GM23338 (cell line): ENCODE data around the gene MYT1. TPM values are rescaled to one million over a fixed set of nuclear protein-coding genes. Genes with fewer than 3 reads are reported as not detected.

Experiments
- ATAC-seq: fragments of 200-7000 bp; cut with Tn5 transposase; 3 replicates; pipeline ENCODE4 v1.9.1; 2020
- DNase-seq: peaks from one replicate; pipeline ENCODE4 v3.0.0-alpha.2; 2015; ENCODE audit warnings: low spot score
- H2AFZ ChIP-seq: fragments of 200-600 bp; sonication (generic); 2 replicates; pipeline ENCODE4 v1.8.0; 2016; ENCODE audit warnings: antibody characterized with exemption, mild to moderate bottlenecking, moderate library complexity
- H3F3A ChIP-seq: fragments of 200-600 bp; sonication (generic); replicated peaks from 2 replicates; pipeline ENCODE4 v1.8.0; 2017; ENCODE audit warnings: antibody characterized with exemption, mixed run types, low read depth
- H3K27ac ChIP-seq: fragments of 200-600 bp; sonication (generic); 2 replicates; pipeline ENCODE4 v1.6.1; 2016; ENCODE audit warnings: low read depth
- H3K27me3 ChIP-seq: fragments of 200-600 bp; sonication (generic); 2 replicates; pipeline ENCODE4 v1.8.0; 2016; ENCODE audit warnings: mild to moderate bottlenecking, mixed run types, moderate library complexity; ENCODE audit not compliant: insufficient read depth
- H3K36me3 ChIP-seq: fragments of 200-600 bp; sonication (generic); 2 replicates; pipeline ENCODE4 v1.8.0; 2016; ENCODE audit warnings: mild to moderate bottlenecking; ENCODE audit not compliant: insufficient read depth
- H3K4me1 ChIP-seq: fragments of 200-600 bp; sonication (generic); 2 replicates; pipeline ENCODE4 v1.8.0; 2016; ENCODE audit warnings: mild to moderate bottlenecking, moderate library complexity; ENCODE audit not compliant: insufficient read depth
- H3K4me2 ChIP-seq: fragments of 200-600 bp; sonication (generic); 2 replicates; pipeline ENCODE4 v1.7.1; 2017; ENCODE audit warnings: mixed run types
- H3K4me3 ChIP-seq: fragments of 200-600 bp; sonication (generic); 2 replicates; pipeline ENCODE4 v1.6.1; 2016; ENCODE audit warnings: mixed run types
- H3K79me2 ChIP-seq: fragments of 200-600 bp; sonication (generic); replicated peaks from 2 replicates; pipeline ENCODE4 v1.8.0; 2017; ENCODE audit warnings: mild to moderate bottlenecking; ENCODE audit not compliant: insufficient read depth
- H3K9me2 ChIP-seq: fragments of 200-600 bp; sonication (generic); 2 replicates; pipeline ENCODE4 v1.8.0; 2017; ENCODE audit not compliant: insufficient read depth
- H4K20me1 ChIP-seq: fragments of 200-600 bp; sonication (generic); replicated peaks from 2 replicates; pipeline ENCODE4 v1.8.0; 2017; ENCODE audit warnings: mild to moderate bottlenecking; ENCODE audit not compliant: insufficient read depth
- H3K27ac Mint-ChIP-seq: 2 replicates; pipeline ENCODE4 v1.8.0; 2020; ENCODE audit warnings: inconsistent platforms, mild to moderate bottlenecking, moderate library complexity, mixed read lengths
- H3K27me3 Mint-ChIP-seq: 3 replicates; pipeline ENCODE4 v1.8.0; 2022; ENCODE audit warnings: low read depth, mild to moderate bottlenecking, moderate library complexity, mixed read lengths, inconsistent platforms; ENCODE audit not compliant: insufficient read depth, poor library complexity
- H3K36me3 Mint-ChIP-seq: 3 replicates; pipeline ENCODE4 v1.8.0; 2021; ENCODE audit warnings: low read depth, mild to moderate bottlenecking, inconsistent platforms, moderate library complexity, mixed read lengths
- H3K4me1 Mint-ChIP-seq: 3 replicates; pipeline ENCODE4 v1.8.0; 2020; ENCODE audit warnings: mild to moderate bottlenecking, inconsistent platforms, mixed read lengths
- H3K4me3 Mint-ChIP-seq: 3 replicates; pipeline ENCODE4 v1.8.0; 2021; ENCODE audit warnings: moderate library complexity, mild to moderate bottlenecking, inconsistent platforms, mixed read lengths
- H3K9me3 Mint-ChIP-seq: 3 replicates; pipeline ENCODE4 v1.8.0; 2020; ENCODE audit warnings: moderate library complexity, mild to moderate bottlenecking, inconsistent platforms, mixed read lengths
- EZH2 ChIP-seq: fragments of 200-600 bp; sonication (generic); IDR thresholded peaks from one replicate; pipeline ENCODE4 v1.8.0; 2017; ENCODE audit warnings: antibody characterized with exemption, mild to moderate bottlenecking, low read depth; ENCODE audit not compliant: unreplicated experiment
- EZH2phosphoT487 ChIP-seq: fragments of 200-600 bp; sonication (generic); IDR thresholded peaks from one replicate; pipeline ENCODE4 v1.8.1; 2018; ENCODE audit warnings: antibody characterized with exemption; ENCODE audit not compliant: unreplicated experiment
- JUNB ChIP-seq: IDR thresholded peaks from one replicate; pipeline ENCODE4 v1.6.1; 2016; ENCODE audit warnings: antibody characterized with exemption; ENCODE audit not compliant: unreplicated experiment
- NANOG ChIP-seq: IDR thresholded peaks from 2 replicates; pipeline ENCODE4 v1.6.1; 2016; ENCODE audit warnings: antibody characterized with exemption, borderline replicate concordance
- ZNF114 ChIP-seq: fragments of 250-450 bp; sonication (Bioruptor Pico); IDR thresholded peaks from 2 replicates; pipeline ENCODE4 v1.5.0; 2020; ENCODE audit warnings: mild to moderate bottlenecking, moderate library complexity
- ZNF331 ChIP-seq: fragments of 250-450 bp; sonication (Bioruptor Pico); IDR thresholded peaks from 2 replicates; pipeline ENCODE4 v1.5.0; 2020; ENCODE audit warnings: low read depth, mild to moderate bottlenecking, moderate library complexity
- polyA plus RNA-seq: library from polyadenylated mRNA; unstranded; fragments of >200 nt; fragmentation: Nextera tagmentation; extraction: Ambion mirVana; gene quantifications from 2 replicates; pipeline ENCODE4 v1.2.1, GENCODE V29; 2016
- total RNA-seq: library from RNA; depleted of rRNA; stranded (reverse); fragments of >200 nt; shearing (Covaris generic); gene quantifications from 2 replicates; pipeline ENCODE4 v1.2.3, GENCODE V29; 2014
- TF ChIP-seq, protein P1 (sequence below), 2 experiments: fragments of 200-600 bp in 1 of 2; sonication (generic) in 1 of 2; conservative IDR thresholded peaks; 2 replicates each; pipeline versions ENCODE4 v1.5.1 to v1.6.1; 2016 to 2017; ENCODE audit warnings: antibody characterized with exemption in 2 of 2, low read depth in 2 of 2, mild to moderate bottlenecking in 2 of 2, moderate library complexity in 1 of 2
- TF ChIP-seq, protein P2 (sequence below): IDR thresholded peaks from one replicate; pipeline ENCODE4 v1.6.1; 2018; ENCODE audit warnings: antibody characterized with exemption; ENCODE audit not compliant: unreplicated experiment
- TF ChIP-seq, protein P3 (sequence below): IDR thresholded peaks from 2 replicates; pipeline ENCODE4 v1.6.1; 2016; ENCODE audit warnings: antibody characterized with exemption

Gene MYT1
- total and polyA plus RNA-seq, 2 experiments from 2014 or later = 0.83 to 1.6 TPM

DNA sequence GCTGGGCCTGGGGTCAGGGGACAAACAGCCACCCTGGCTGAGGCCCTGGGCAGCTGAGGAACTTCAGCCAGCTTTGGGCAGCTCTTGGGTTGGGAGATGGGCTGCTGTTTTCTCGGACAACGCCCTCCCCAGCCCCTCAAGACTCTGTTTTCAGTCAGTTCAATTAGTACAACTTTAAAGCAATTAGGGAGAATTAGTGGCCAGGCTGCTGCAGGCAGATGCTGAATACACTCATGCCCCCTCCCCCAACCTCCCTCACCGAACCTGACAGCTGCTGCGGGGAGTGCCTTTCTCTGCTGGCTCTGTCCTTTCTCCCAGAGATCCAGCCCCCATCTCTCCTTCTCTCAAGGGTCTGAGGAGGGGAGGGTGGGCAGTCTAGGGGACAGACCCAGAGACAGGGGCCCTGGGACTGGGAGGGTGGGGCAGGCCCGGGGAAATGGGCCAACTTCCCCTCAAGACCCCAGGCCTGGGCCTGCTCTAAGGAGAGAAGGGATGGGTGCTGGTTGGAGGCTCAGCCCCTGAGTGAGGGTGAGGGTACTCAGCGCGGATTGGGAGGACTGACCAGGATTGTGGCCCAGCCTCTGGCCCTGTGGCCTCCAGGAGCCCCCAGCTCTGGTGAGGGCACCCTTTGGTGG lies 17.8 kb upstream of the MYT1 start:
- no peaks in the 10 kb centered on the region for H3K27me3 ChIP-seq
- ATAC-seq = no peak
- peaks cover 35% of the 10 kb centered on the region for H3K9me3 Mint-ChIP-seq
- 0 out of 2 replicates have a peak, but pooled peaks cover 8% of the 10 kb centered on the region for H3F3A ChIP-seq
- no peaks in the 10 kb centered on the region; the same call in 1 of the 2 replicates for H3K4me1 ChIP-seq
- peaks cover 18% of the 10 kb centered on the region for H3K4me1 Mint-ChIP-seq
- no peak overlapping the region for H3K4me3 ChIP-seq
- H3K36me3 ChIP-seq = no peaks in the 10 kb centered on the region
- H3K79me2 ChIP-seq = no peaks in the 10 kb centered on the region
- peaks cover 12% of the 10 kb centered on the region; the same call in 2 of the 3 replicates for H3K36me3 Mint-ChIP-seq
- H3K27me3 Mint-ChIP-seq = peaks cover 17% of the 10 kb centered on the region
- TF ChIP-seq, protein P1, sequence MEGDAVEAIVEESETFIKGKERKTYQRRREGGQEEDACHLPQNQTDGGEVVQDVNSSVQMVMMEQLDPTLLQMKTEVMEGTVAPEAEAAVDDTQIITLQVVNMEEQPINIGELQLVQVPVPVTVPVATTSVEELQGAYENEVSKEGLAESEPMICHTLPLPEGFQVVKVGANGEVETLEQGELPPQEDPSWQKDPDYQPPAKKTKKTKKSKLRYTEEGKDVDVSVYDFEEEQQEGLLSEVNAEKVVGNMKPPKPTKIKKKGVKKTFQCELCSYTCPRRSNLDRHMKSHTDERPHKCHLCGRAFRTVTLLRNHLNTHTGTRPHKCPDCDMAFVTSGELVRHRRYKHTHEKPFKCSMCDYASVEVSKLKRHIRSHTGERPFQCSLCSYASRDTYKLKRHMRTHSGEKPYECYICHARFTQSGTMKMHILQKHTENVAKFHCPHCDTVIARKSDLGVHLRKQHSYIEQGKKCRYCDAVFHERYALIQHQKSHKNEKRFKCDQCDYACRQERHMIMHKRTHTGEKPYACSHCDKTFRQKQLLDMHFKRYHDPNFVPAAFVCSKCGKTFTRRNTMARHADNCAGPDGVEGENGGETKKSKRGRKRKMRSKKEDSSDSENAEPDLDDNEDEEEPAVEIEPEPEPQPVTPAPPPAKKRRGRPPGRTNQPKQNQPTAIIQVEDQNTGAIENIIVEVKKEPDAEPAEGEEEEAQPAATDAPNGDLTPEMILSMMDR (conservative IDR thresholded peaks at IDR 0.05; ENCODE audit: low read depth in 2 of 2) = no peak
- TF ChIP-seq EZH2 (no peak), EZH2phosphoT487 (no peak), NANOG (no peak), JUNB (no peak), ZNF331 (no peak)
- TF ChIP-seq, protein P2, sequence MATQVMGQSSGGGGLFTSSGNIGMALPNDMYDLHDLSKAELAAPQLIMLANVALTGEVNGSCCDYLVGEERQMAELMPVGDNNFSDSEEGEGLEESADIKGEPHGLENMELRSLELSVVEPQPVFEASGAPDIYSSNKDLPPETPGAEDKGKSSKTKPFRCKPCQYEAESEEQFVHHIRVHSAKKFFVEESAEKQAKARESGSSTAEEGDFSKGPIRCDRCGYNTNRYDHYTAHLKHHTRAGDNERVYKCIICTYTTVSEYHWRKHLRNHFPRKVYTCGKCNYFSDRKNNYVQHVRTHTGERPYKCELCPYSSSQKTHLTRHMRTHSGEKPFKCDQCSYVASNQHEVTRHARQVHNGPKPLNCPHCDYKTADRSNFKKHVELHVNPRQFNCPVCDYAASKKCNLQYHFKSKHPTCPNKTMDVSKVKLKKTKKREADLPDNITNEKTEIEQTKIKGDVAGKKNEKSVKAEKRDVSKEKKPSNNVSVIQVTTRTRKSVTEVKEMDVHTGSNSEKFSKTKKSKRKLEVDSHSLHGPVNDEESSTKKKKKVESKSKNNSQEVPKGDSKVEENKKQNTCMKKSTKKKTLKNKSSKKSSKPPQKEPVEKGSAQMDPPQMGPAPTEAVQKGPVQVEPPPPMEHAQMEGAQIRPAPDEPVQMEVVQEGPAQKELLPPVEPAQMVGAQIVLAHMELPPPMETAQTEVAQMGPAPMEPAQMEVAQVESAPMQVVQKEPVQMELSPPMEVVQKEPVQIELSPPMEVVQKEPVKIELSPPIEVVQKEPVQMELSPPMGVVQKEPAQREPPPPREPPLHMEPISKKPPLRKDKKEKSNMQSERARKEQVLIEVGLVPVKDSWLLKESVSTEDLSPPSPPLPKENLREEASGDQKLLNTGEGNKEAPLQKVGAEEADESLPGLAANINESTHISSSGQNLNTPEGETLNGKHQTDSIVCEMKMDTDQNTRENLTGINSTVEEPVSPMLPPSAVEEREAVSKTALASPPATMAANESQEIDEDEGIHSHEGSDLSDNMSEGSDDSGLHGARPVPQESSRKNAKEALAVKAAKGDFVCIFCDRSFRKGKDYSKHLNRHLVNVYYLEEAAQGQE = no peak
- no peak overlapping the region for H3K27ac ChIP-seq
- H3K27ac Mint-ChIP-seq = no peak overlapping the region
- no peak overlapping the region for H3K4me3 Mint-ChIP-seq
- no peak overlapping the region for H3K4me2 ChIP-seq
- no peaks in the 10 kb centered on the region; the same call in 1 of the 2 replicates for H3K9me2 ChIP-seq
- H4K20me1 ChIP-seq = no peaks in the 10 kb centered on the region
- DNase-seq = no peak
- no peak overlapping the region for H2AFZ ChIP-seq

DNA sequence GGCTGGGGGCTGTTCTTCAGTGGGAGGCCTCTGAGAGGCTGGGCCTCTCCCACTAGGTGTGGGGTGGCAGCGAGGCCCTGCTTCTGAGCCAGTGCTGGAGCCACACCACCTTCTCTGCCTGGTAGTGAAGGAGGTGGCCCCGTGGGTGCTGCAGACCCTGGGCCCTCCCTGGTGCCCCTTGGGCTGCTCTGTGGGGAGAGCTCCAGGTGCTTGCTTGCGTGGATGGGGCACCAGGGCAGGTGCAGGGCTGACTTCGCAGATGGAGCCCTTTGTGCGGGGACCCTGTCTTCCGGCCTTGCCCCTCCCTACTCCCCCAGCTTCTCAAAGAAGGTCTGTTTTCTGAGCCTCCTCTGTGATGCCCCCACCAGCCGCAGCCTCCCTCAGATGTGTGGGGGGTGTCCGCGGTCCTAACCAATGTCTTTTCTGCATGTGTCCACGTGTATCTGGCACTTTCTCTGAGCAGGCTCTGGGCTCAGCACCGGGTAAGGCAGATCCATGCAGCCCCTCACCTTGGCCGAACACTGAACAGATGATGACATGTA lies 17.2 kb upstream of the MYT1 start:
- Histone ChIP-seq H3K9me2 (no peaks in the 10 kb centered on the region; the same call in 1 of the 2 replicates), H3F3A (0 out of 2 replicates have a peak, but pooled peaks cover 8% of the 10 kb centered on the region), H3K27ac (no peak overlapping the region), H2AFZ (no peak overlapping the region), H3K4me2 (no peak overlapping the region), H3K79me2 (no peaks in the 10 kb centered on the region), H3K36me3 (no peaks in the 10 kb centered on the region), H4K20me1 (no peaks in the 10 kb centered on the region), H3K4me3 (no peak overlapping the region), H3K4me1 (peaks cover under 1% of the 10 kb centered on the region; the same call in 1 of the 2 replicates), H3K27me3 (no peaks in the 10 kb centered on the region)
- TF ChIP-seq ZNF331 (no peak), ZNF114 (no peak), JUNB (no peak), NANOG (no peak)
- TF ChIP-seq, protein P2 = no peak
- TF ChIP-seq, protein P3, sequence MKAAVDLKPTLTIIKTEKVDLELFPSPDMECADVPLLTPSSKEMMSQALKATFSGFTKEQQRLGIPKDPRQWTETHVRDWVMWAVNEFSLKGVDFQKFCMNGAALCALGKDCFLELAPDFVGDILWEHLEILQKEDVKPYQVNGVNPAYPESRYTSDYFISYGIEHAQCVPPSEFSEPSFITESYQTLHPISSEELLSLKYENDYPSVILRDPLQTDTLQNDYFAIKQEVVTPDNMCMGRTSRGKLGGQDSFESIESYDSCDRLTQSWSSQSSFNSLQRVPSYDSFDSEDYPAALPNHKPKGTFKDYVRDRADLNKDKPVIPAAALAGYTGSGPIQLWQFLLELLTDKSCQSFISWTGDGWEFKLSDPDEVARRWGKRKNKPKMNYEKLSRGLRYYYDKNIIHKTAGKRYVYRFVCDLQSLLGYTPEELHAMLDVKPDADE = no peak
- ATAC-seq (no peak), DNase-seq (no peak)
- no peak overlapping the region for H3K4me3 Mint-ChIP-seq
- H3K27ac Mint-ChIP-seq = no peak overlapping the region
- H3K9me3 Mint-ChIP-seq = peaks cover 35% of the 10 kb centered on the region
- H3K4me1 Mint-ChIP-seq = peaks cover 24% of the 10 kb centered on the region
- peaks cover 16% of the 10 kb centered on the region for H3K27me3 Mint-ChIP-seq
- H3K36me3 Mint-ChIP-seq = peaks cover 12% of the 10 kb centered on the region; the same call in 2 of the 3 replicates
